K562 (cell line): ENCODE data around the gene ZFAND3. TPM values are rescaled to one million over a fixed set of nuclear protein-coding genes. Genes with fewer than 3 reads are reported as not detected.

ENCODE experiments used
- ATAC-seq: fragments of 200-7000 bp; cut with Tn5 transposase; 3 replicates; pipeline ENCODE4 v1.9.1; 2020; ENCODE audit warnings: moderate library complexity
- BruUV-seq: library from RNA; stranded (reverse); fragments of 400-500 nt; replicated peaks from 2 replicates; lab custom pipeline; 2021; lab: Mats Ljungman, UMichigan
- CTCF ChIA-PET: fragments of 300-600 bp; formaldehyde crosslinking; extraction: SDS; loops from one replicate; lab custom pipeline; 2021; ENCODE audit warnings: low intra/inter-chr PET ratio; lab: Yijun Ruan, JAX
- POLR2A ChIA-PET: fragments of 300-600, 350-650 bp; sonication (Branson Sonifier 250); formaldehyde crosslinking; extraction: SDS; loops from one replicate; lab custom pipeline; 2021; ENCODE audit warnings: antibody characterized with exemption, inconsistent platforms; lab: Yijun Ruan, JAX
- DNase-seq, 4 experiments: peaks; one replicate each; pipeline versions ENCODE4 v3.0.0 to v3.0.0-alpha.2; 2011 to 2018; ENCODE audit warnings: low spot score in 3 of 4, mixed read lengths in 3 of 4; ENCODE audit errors: extremely low read depth in 1 of 4
- FAIRE-seq: peaks from 2 replicates; lab custom pipeline; 2011; peaks lifted over from hg19 to GRCh38; lab: Jason Lieb, UNC
- H2AFZ ChIP-seq: 2 replicates; pipeline ENCODE4 v1.6.0; 2011; ENCODE audit warnings: low read depth, low read length, control low read depth, inconsistent platforms
- H3K27ac ChIP-seq: fragments of 200-600 bp; 3 replicates; pipeline ENCODE4 v1.8.0; 2011; ENCODE audit warnings: low read depth, mild to moderate bottlenecking, control low read depth, inconsistent platforms, low read length, moderate library complexity, mixed read lengths; ENCODE audit errors: extremely low read depth
- H3K27me3 ChIP-seq, 2 experiments: fragments of 300-600 bp in 1 of 2; 2 replicates in 1 of 2; 3 replicates in 1 of 2; pipeline versions ENCODE4 v1.6.0 to v1.8.0; 2011; ENCODE audit warnings: inconsistent platforms in 2 of 2, low read length in 2 of 2, mild to moderate bottlenecking in 1 of 2, mixed read lengths in 1 of 2, moderate library complexity in 1 of 2; ENCODE audit not compliant: control insufficient read depth in 2 of 2, insufficient read depth in 2 of 2
- H3K36me3 ChIP-seq: fragments of 300-600 bp; 3 replicates; pipeline ENCODE4 v1.8.0; 2011; ENCODE audit warnings: mild to moderate bottlenecking, low read length, inconsistent platforms; ENCODE audit not compliant: control insufficient read depth, insufficient read depth
- H3K4me1 ChIP-seq, 2 experiments: fragments of 200-600 bp in 1 of 2; replicated peaks in 1 of 2; 2 replicates in 1 of 2; 3 replicates in 1 of 2; pipeline versions ENCODE4 v1.5.1 to v1.8.0; 2011; ENCODE audit warnings: inconsistent platforms in 2 of 2, low read length in 2 of 2, mild to moderate bottlenecking in 1 of 2, mixed read lengths in 1 of 2, moderate library complexity in 1 of 2; ENCODE audit not compliant: control insufficient read depth in 2 of 2, insufficient read depth in 2 of 2
- H3K4me2 ChIP-seq: 2 replicates; pipeline ENCODE4 v1.6.1; 2011; ENCODE audit warnings: low read length, control low read depth, inconsistent platforms, mixed read lengths; ENCODE audit not compliant: insufficient read depth
- H3K4me3 ChIP-seq: fragments of 200-600 bp; sonication (generic), shearing (Covaris generic); 2 replicates; pipeline ENCODE4 v1.5.1; 2016; ENCODE audit warnings: control low read depth, inconsistent platforms
- H3K79me2 ChIP-seq: fragments of 200-600 bp; 3 replicates; pipeline ENCODE4 v1.8.0; 2011; ENCODE audit warnings: low read length, inconsistent platforms; ENCODE audit not compliant: control insufficient read depth, insufficient read depth
- H3K9ac ChIP-seq, 2 experiments: 2 replicates each; pipeline versions ENCODE4 v1.6.0 to v1.6.1; 2011; ENCODE audit warnings: low read depth in 2 of 2, low read length in 2 of 2, control low read depth in 1 of 2, inconsistent platforms in 1 of 2, mild to moderate bottlenecking in 1 of 2, mixed read lengths in 1 of 2; ENCODE audit not compliant: insufficient read depth in 1 of 2
- H3K9me1 ChIP-seq: one replicate; pipeline ENCODE4 v1.6.0; 2011; ENCODE audit warnings: inconsistent platforms, mild to moderate bottlenecking, low read length, moderate library complexity; ENCODE audit not compliant: control insufficient read depth, insufficient read depth
- H3K9me3 ChIP-seq: replicated peaks from 2 replicates; pipeline ENCODE4 v1.5.1; 2011; ENCODE audit warnings: low read depth, low read length, inconsistent platforms; ENCODE audit not compliant: control insufficient read depth, insufficient read depth
- H4K20me1 ChIP-seq: replicated peaks from 2 replicates; pipeline ENCODE4 v1.6.1; 2011; ENCODE audit warnings: low read length, inconsistent platforms, mixed read lengths; ENCODE audit not compliant: control insufficient read depth, insufficient read depth
- ELF4 ChIP-seq: fragments of 450-650 bp; formaldehyde crosslinking; IDR thresholded peaks from 2 replicates; pipeline ENCODE4 v1.4.0; 2022; ENCODE audit warnings: missing genetic modification characterization
- FOXA1 ChIP-seq: fragments of 450-650 bp; IDR thresholded peaks from 2 replicates; pipeline ENCODE4 v1.6.1; 2016; ENCODE audit warnings: mild to moderate bottlenecking, borderline replicate concordance
- FOXP1 ChIP-seq: sonication (generic); formaldehyde crosslinking; IDR thresholded peaks from 2 replicates; pipeline ENCODE4 v1.8.0; 2022; ENCODE audit warnings: mild to moderate bottlenecking, missing genetic modification reagents
- LARP7 ChIP-seq: fragments of 450-650 bp; IDR thresholded peaks from 2 replicates; pipeline ENCODE4 v1.6.1; 2016
- ZNF232 ChIP-seq: sonication (generic); formaldehyde crosslinking; IDR thresholded peaks from 2 replicates; pipeline ENCODE4 v1.8.0; 2022; ENCODE audit warnings: mild to moderate bottlenecking, missing genetic modification reagents
- ZNF408 ChIP-seq: fragments of 250-450 bp; sonication (Bioruptor Pico); IDR thresholded peaks from 2 replicates; pipeline ENCODE4 v1.4.0; 2020; ENCODE audit warnings: low read depth, mild to moderate bottlenecking, moderate library complexity
- WGBS: fragments of 100-300 bp; shearing (Covaris generic); methylation state at CpG from one replicate; pipeline ENCODE4 v1.1.6; 2016; ENCODE audit warnings: low coverage, mixed read lengths; ENCODE audit not compliant: insufficient coverage; ENCODE audit errors: missing lambda C conversion rate; 5-methylcytosine and 5-hydroxymethylcytosine counted together
- in situ Hi-C: fragments of 300-500 bp; cut with MboI; formaldehyde crosslinking; loops from 4 replicates; pipeline ENCODE4 v1.15.0; 2018; ENCODE audit warnings: inconsistent platforms, mixed read lengths
- intact Hi-C: fragments of 100-400 bp; cut with micrococcal nuclease; formaldehyde crosslinking; loops from 2 replicates; pipeline ENCODE4 v1.14.2; 2022
- polyA plus RNA-seq, 8 experiments: library from polyadenylated mRNA; depleted of rRNA in 4 of 8; stranded (reverse) in 5 of 8; unstranded in 3 of 8; fragments of >200 nt; fragmentation: Nextera tagmentation in 2 of 8; fragmentation: Illumina TruSeq in 1 of 8; extraction: Ambion mirVana in 2 of 8; extraction: Trizol in 1 of 8; gene quantifications; 2 replicates each; pipeline versions ENCODE4 v1.2.1 to v1.2.3, GENCODE V29; 2011 to 2014; ENCODE audit warnings: inconsistent platforms in 1 of 8, missing spikeins in 1 of 8
- total RNA-seq, 7 experiments: library from RNA; depleted of rRNA in 6 of 7; stranded (reverse); fragments of >200 nt in 6 of 7; fragmentation: Illumina TruSeq in 2 of 7; extraction: Trizol in 2 of 7; gene quantifications; 2 replicates each; pipeline versions ENCODE4 v1.2.1 to v1.2.3, GENCODE V29; 2011 to 2021; ENCODE audit warnings: low replicate concordance in 1 of 7
- TF ChIP-seq, protein P1 (sequence below), 2 experiments: fragments of 450-650 bp in 1 of 2; sonication (generic) in 1 of 2; formaldehyde crosslinking; conservative IDR thresholded peaks; 2 replicates each; pipeline versions ENCODE4 v1.4.0 to v1.8.1; 2020 to 2022; ENCODE audit warnings: mild to moderate bottlenecking in 1 of 2, missing genetic modification reagents in 1 of 2

Gene ZFAND3
- total and polyA plus RNA-seq, 9 of the 15 experiments (the other 6 are each of a cell fraction or from before 2014, with no cell fraction given) = 0.81 to 26.6 (median 11.8) TPM

GRCh38 chr6:37788259-37788658 is 31.3 kb upstream of the ZFAND3 start:
- POLR2A ChIA-PET = interaction anchor here (0.7 to 1.5 kb wide), 4 partner anchors 11 to 72 kb away, joined by 3 to 4 read pairs (median 3); partner anchors contain the start of gene ZFAND3
- H3K27me3 ChIP-seq = peaks cover 23 to 46% of the 10 kb centered on the region in 2 experiments
- H3K79me2 ChIP-seq = no peaks in the 10 kb centered on the region
- no peaks in the 10 kb centered on the region for H3K9me1 ChIP-seq
- no peak for FAIRE-seq
- 3% methylated on average over 2 of the region's 2 CpGs for WGBS
- ATAC-seq = no peak
- no TSS peak for BruUV-seq
- H3K4me2 ChIP-seq = no peak overlapping the region
- H3K36me3 ChIP-seq = no peaks in the 10 kb centered on the region
- H3K27ac ChIP-seq = no peak overlapping the region
- TF ChIP-seq ZNF232 = no peak
- TF ChIP-seq ZNF408 (CRISPR knock-in tag) = no peak
- TF ChIP-seq, protein P1, sequence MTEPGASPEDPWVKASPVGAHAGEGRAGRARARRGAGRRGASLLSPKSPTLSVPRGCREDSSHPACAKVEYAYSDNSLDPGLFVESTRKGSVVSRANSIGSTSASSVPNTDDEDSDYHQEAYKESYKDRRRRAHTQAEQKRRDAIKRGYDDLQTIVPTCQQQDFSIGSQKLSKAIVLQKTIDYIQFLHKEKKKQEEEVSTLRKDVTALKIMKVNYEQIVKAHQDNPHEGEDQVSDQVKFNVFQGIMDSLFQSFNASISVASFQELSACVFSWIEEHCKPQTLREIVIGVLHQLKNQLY (CRISPR knock-in tag; conservative IDR thresholded peaks at IDR 0.05) = no peak
- no peak for TF ChIP-seq FOXA1
- TF ChIP-seq ELF4 (CRISPR knock-in tag) = no peak
- TF ChIP-seq FOXP1 (CRISPR knock-in tag) = no peak
- TF ChIP-seq LARP7 = no peak
- CTCF ChIA-PET = no interaction called here
- H3K4me1 ChIP-seq = peaks cover 10 to 20% of the 10 kb centered on the region in 2 experiments; a peak in 4 of 5 replicates
- no peak overlapping the region for H2AFZ ChIP-seq
- no peak overlapping the region for H3K4me3 ChIP-seq
- H4K20me1 ChIP-seq = peaks cover 4% of the 10 kb centered on the region
- H3K9me3 ChIP-seq = no peaks in the 10 kb centered on the region
- no peak for DNase-seq
- intact Hi-C loops (no loop called here), in situ Hi-C loops (no loop called here)
- no peak overlapping the region for H3K9ac ChIP-seq
